GM12864 (cell line): ENCODE data around the gene VWC2.

ENCODE experiments used
- DNase-seq: peaks from one replicate; pipeline ENCODE4 v3.0.0-alpha.2; 2011; ENCODE audit warnings: low read depth
- H3K4me3 ChIP-seq: 2 replicates; pipeline ENCODE4 v1.5.1; 2011; ENCODE audit warnings: mild to moderate bottlenecking, low read depth, low read length, control low read depth
- TF ChIP-seq, protein P1 (sequence below): IDR thresholded peaks from 2 replicates; pipeline ENCODE4 v1.5.1; 2011; ENCODE audit warnings: low read depth, mild to moderate bottlenecking, moderate library complexity, low read length, control low read depth, inconsistent platforms; ENCODE audit errors: missing control alignments

VWC2 gene

DNA sequence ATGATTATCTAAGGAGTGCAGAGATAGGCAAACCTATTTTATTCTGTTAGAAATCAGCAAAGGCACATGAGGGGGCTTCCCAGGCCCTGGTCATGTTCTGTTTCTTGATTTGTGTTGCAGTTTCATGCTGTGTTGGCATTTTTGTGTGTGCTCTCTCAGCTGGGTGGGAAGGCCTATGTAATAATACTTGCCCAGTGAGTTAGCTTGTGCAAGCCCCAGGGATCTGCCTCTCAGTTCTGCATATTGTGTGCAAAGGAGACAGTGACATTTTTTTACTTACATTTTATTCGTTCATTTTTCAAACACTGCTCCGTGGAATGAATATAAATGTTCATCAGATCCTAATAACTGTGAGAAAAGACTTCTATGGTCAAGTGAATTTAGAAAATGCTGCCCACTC is 119.0 kb downstream of the VWC2 start:
- DNase-seq, result no peak
- no peak overlapping the region for H3K4me3 ChIP-seq
- TF ChIP-seq, protein P1, sequence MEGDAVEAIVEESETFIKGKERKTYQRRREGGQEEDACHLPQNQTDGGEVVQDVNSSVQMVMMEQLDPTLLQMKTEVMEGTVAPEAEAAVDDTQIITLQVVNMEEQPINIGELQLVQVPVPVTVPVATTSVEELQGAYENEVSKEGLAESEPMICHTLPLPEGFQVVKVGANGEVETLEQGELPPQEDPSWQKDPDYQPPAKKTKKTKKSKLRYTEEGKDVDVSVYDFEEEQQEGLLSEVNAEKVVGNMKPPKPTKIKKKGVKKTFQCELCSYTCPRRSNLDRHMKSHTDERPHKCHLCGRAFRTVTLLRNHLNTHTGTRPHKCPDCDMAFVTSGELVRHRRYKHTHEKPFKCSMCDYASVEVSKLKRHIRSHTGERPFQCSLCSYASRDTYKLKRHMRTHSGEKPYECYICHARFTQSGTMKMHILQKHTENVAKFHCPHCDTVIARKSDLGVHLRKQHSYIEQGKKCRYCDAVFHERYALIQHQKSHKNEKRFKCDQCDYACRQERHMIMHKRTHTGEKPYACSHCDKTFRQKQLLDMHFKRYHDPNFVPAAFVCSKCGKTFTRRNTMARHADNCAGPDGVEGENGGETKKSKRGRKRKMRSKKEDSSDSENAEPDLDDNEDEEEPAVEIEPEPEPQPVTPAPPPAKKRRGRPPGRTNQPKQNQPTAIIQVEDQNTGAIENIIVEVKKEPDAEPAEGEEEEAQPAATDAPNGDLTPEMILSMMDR, result no peak

DNA sequence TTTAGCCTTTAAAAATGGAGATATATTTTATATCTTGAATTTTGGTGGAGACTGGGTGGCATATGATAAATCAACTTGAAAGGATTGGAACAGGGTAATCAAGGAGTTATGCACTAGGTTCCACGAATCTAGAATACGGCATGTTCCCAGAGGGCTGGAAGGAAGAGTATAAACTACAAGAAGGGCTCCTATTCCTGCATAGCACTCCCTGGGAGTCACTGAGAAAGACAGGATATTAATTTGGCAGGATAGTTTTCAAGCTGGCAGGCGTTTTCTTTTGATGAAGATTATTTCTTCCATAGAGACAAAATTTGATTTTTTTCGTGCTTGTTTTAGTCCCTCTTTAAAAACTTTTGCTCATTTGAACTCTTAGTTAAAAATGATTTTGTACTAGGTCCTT is 119.7 kb downstream of the VWC2 start:
- DNase-seq, result no peak
- H3K4me3 ChIP-seq, result no peak overlapping the region
- TF ChIP-seq, protein P1, result no peak

DNA sequence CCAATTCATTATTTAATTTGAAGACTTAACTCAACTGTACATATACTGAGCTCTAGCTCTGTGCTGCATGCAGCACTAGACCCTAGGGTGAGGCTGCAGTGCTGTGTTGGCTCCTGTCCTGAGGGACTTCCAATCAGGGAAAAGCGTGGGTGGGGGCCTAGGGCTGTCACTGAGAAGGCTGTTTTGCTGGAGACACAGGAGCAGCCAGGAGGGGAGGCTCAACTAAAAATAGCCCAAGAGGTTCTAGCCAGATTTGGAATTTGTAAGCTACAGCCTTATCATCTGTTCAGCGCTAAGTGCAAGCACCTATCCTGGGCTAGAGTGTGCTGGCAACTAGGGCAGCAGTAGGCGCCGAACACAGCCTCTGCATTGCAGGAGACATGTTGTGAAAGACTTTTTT is 121.1 kb downstream of the VWC2 start:
- DNase-seq, result no peak
- TF ChIP-seq, protein P1, result no peak
- no peak overlapping the region for H3K4me3 ChIP-seq

DNA sequence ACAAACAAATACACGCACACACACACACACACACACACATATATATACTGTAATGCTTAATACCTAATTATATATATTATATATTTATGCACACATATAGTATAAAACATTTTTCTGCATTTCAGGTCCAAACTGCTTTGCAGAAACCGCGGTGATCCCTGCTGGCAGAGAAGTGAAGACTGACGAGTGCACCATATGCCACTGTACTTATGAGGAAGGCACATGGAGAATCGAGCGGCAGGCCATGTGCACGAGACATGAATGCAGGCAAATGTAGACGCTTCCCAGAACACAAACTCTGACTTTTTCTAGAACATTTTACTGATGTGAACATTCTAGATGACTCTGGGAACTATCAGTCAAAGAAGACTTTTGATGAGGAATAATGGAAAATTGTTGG is 138.5 kb downstream of the VWC2 start:
- TF ChIP-seq, protein P1, result no peak
- H3K4me3 ChIP-seq, result no peak overlapping the region
- no peak for DNase-seq

DNA sequence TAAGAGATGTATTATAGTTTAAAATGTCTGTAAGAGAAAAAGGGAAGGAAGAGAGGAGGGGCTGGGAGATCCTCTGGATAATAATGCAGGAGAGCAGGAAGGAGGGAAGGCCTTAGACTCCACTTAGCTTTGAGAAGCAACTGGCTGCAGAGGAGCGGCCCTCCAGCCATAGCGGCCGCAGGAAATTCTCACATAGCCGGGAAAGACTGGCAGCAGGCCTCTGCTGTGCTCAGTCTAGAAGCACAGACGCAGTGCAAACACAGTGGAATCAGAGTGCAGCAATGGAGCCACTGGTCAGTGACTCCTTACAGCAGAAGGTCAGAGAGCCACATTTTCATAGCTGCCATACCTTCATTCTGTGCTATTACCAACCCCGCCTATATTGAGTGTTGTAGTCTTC is 153.3 kb downstream of the VWC2 start:
- H3K4me3 ChIP-seq, result no peak overlapping the region
- DNase-seq, result no peak
- TF ChIP-seq, protein P1, result no peak

DNA sequence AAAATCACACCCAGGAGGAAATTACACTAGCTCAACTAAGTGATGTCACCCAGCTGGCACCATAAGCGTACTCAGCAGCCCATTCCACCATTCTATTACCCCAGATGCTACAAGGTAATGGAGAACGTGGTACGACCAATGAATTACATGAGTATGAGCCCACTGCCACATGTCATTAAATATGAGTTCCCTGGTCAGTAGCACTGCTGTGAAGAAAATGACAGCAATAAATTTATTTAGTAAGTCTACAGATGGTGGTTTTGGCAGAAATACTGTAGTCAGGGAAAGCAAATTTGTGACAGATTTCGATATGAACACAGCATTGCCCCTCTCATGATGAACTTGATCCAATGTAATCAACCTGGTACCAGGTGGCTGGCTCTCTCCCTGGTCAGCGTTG is 154.2 kb downstream of the VWC2 start:
- TF ChIP-seq, protein P1, result no peak
- no peak overlapping the region for H3K4me3 ChIP-seq
- DNase-seq, result no peak

DNA sequence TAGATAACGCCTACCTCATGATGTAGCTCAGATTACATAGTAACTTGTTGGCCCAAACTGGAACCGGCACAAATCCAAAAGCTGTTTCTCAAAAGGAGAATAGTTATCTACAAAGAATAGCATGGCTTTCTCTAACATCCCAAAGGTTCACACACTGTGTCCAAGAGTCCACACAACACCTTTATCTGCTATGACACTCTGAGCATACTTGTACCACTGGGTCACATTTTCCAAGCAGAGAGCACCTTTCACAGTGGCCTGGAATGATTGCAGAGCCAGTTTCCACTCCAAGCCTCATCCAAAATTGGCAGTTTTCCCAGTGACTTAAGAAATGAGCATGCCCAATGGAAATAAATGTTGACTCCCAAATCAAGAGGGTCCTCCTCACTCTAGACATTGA is 155.3 kb downstream of the VWC2 start:
- TF ChIP-seq, protein P1, result no peak
- DNase-seq, result no peak
- H3K4me3 ChIP-seq, result no peak overlapping the region
